ENCODE data around the gene ITLN2.

The ITLN2 gene

DNA sequence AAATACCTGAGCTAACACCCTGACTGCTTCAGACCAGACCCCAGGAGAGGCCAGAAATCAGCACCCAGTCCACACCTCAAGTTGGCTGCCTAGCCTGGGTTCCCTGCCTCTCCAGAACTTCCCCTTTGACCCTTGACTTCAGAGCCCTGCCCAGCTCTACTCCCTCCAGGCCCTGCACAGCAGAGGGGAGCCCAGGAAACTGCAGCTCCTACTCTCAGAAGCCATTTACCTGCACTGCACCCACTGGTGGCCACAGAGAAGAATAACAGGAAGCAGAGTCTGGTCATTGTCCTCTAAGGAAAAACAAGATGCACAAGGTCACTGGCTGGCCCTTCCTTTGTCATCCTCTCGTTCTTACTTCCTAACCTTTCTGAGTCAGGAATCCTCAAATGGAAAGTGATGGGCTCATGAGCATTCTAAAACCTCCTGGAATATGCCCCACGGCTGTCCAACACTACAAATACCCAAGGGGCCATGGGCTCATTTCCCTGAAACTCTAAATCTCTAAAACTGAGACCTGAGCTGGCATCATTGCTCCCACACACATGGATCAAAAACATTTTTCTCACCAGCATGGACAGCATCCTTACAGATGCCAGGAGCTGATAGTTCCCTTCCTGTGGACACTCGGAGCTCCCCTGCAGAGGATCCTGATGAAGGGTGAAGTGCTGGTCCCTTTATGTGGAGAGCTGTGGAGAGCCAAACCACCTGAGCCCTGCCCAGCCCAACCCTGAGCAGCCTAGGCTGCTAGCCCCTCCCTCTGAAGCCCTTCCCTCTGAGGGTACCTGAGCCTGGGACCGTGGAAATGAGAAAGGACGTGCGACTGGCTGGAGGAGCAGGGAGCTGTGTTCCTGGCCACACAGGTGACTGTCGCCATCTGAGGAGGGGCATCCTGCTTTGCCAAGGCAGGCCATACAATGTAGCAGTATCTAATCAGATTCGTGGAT, at the start of gene ITLN2:
Gene ITLN2 (minus strand): TSS at position 652 of the 947 bp plus-strand sequence. CDS start 68 bp downstream, at position 584.
- DNase-seq (ENCODE audit: extremely low spot score), result peak; percentile 75
- ChIA-PET POLR2A (no interaction called here), CTCF (interaction anchor here (0.7 to 6.7 kb wide), 50 partner anchors 8 to 534 kb away, joined by 3 to 227 read pairs (median 5); partner anchors contain the start of genes CD244, CD48, ITLN1 and LY9)
- TF ChIP-seq, protein P1, sequence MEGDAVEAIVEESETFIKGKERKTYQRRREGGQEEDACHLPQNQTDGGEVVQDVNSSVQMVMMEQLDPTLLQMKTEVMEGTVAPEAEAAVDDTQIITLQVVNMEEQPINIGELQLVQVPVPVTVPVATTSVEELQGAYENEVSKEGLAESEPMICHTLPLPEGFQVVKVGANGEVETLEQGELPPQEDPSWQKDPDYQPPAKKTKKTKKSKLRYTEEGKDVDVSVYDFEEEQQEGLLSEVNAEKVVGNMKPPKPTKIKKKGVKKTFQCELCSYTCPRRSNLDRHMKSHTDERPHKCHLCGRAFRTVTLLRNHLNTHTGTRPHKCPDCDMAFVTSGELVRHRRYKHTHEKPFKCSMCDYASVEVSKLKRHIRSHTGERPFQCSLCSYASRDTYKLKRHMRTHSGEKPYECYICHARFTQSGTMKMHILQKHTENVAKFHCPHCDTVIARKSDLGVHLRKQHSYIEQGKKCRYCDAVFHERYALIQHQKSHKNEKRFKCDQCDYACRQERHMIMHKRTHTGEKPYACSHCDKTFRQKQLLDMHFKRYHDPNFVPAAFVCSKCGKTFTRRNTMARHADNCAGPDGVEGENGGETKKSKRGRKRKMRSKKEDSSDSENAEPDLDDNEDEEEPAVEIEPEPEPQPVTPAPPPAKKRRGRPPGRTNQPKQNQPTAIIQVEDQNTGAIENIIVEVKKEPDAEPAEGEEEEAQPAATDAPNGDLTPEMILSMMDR (IDR thresholded peaks at IDR 0.05; ENCODE audit: control extremely low read depth, extremely low read depth, low read depth, missing control alignments), result peak; percentile 73

DNA sequence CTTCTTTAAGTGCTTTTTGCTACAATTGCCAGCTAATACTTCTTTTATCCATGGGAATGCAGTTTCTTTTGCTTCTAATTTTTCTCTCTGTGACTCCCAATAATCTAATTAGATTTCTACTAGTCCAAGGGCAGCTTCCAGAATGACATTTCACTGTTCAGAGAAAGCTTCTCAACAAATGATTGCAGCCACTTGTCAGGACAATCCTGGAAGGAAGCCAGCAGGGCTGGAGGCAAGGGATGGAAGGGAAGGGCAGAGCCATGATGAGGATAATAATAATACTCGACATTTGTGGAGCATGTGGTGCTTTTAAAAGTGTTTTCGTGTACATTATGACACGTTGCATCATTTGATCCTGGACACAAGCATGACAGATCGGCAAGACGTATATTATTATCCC, 46.9 kb upstream of the ITLN2 start:
- POLR2A ChIA-PET, result interaction anchor here (0.7 kb wide), 1 partner anchor 274 kb away, joined by 3 read pairs; no protein-coding TSS in a partner anchor
- DNase-seq (ENCODE audit: extremely low spot score), result no peak
- TF ChIP-seq, protein P1 (IDR thresholded peaks at IDR 0.05; ENCODE audit: control extremely low read depth, extremely low read depth, low read depth, missing control alignments), result no peak
- CTCF ChIA-PET, result interaction anchor here (6.0 kb wide), 1 partner anchor 12 kb away, joined by 37 read pairs; no protein-coding TSS in a partner anchor

- DNase-seq (ENCODE audit: extremely low spot score), result no peak
- POLR2A ChIA-PET, result no interaction called here
- CTCF ChIA-PET, result interaction anchor here (1.0 to 6.0 kb wide), 4 partner anchors 12 to 97 kb away, joined by 3 to 46 read pairs (median 20); partner anchors contain the start of genes F11R and KLHDC9
- TF ChIP-seq, protein P1 (IDR thresholded peaks at IDR 0.05; ENCODE audit: control extremely low read depth, extremely low read depth, low read depth, missing control alignments), result no peak
Measured at GRCh38 chr1:161000736-161001480, 46.3 kb upstream of the ITLN2 start.

DNA sequence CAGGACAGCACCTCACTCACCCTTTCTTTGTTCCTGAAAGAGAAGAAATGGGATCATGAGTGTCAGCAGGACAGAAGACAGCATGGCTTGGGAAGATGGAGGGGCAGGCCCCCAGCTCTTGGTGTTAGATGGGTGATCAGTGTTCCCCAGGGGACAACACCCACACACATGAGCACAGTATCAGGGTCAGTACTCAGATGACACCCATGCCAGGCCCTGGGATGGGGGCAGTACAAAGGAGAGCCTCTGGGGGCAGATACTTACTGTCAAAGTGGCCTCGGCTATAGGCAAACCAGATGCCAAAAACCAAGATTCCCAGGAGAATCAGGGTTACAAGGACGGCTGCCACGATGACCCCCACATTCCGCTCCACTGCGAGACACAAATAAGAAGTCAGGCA, 44.8 kb upstream of the ITLN2 start:
- DNase-seq (ENCODE audit: extremely low spot score), result no peak
- TF ChIP-seq, protein P1 (IDR thresholded peaks at IDR 0.05; ENCODE audit: control extremely low read depth, extremely low read depth, low read depth, missing control alignments), result no peak
- POLR2A ChIA-PET, result no interaction called here
- CTCF ChIA-PET, result interaction anchor here (1.1 to 6.0 kb wide), 6 partner anchors 10 to 226 kb away, joined by 3 to 46 read pairs (median 10); partner anchors contain the start of genes KLHDC9, TOMM40L, TSTD1 and USF1

- ChIA-PET POLR2A (interaction anchor here (0.6 kb wide), 2 partner anchors 22 to 39 kb away, joined by 4 to 5 read pairs; no protein-coding TSS in a partner anchor), CTCF (interaction anchor here (0.6 to 6.0 kb wide), 36 partner anchors 8 to 744 kb away, joined by 3 to 46 read pairs (median 4); partner anchors contain the start of genes F11R, KLHDC9, TSTD1 and USF1)
- peak; percentile 66 for DNase-seq (ENCODE audit: extremely low spot score)
- TF ChIP-seq, protein P1 (IDR thresholded peaks at IDR 0.05; ENCODE audit: control extremely low read depth, extremely low read depth, low read depth, missing control alignments), result peak; percentile 81
Measured at GRCh38 chr1:160997323-160998038, 42.9 kb upstream of the ITLN2 start.

All from GM10248 (cell line).